Caco-2 (cell line): ENCODE data around the gene OR10G4. TPM values are rescaled to one million over a fixed set of nuclear protein-coding genes. Genes with fewer than 3 reads are reported as not detected.

Source experiments
- BruUV-seq: library from RNA; stranded (reverse); fragments of 400-500 nt; replicated peaks from 2 replicates; lab custom pipeline; 2021; lab: Mats Ljungman, UMichigan
- CTCF ChIA-PET: fragments of 300-600 bp; sonication (Branson Sonifier 250); formaldehyde crosslinking; loops from one replicate; lab custom pipeline; 2022; ENCODE audit warnings: antibody characterized with exemption; lab: Charles Lee
- POLR2A ChIA-PET: fragments of 300-600 bp; sonication (Branson Sonifier 250); formaldehyde crosslinking; loops from one replicate; lab custom pipeline; 2022; ENCODE audit warnings: antibody characterized with exemption; lab: Charles Lee
- DNase-seq, 2 experiments: peaks; one replicate each; pipeline versions ENCODE4 v3.0.0 to v3.0.0-alpha.2; 2020 to 2022
- H3K27me3 ChIP-seq: replicated peaks from 2 replicates; pipeline ENCODE4 v1.6.0; 2011; ENCODE audit warnings: low read length; ENCODE audit not compliant: control insufficient read depth, insufficient read depth
- H3K36me3 ChIP-seq: 2 replicates; pipeline ENCODE4 v1.5.1; 2011; ENCODE audit warnings: low read length; ENCODE audit not compliant: control insufficient read depth, insufficient read depth
- H3K4me1 ChIP-seq: fragments of 250-450 bp; sonication (Bioruptor Pico); 2 replicates; pipeline ENCODE4 v1.5.1; 2020; ENCODE audit warnings: mild to moderate bottlenecking
- H3K4me3 ChIP-seq: 2 replicates; pipeline ENCODE4 v1.5.1; 2011; ENCODE audit warnings: low read depth, mild to moderate bottlenecking, control low read depth, low read length
- H3K9me3 ChIP-seq: fragments of 250-450 bp; sonication (Bioruptor Pico); 2 replicates; pipeline ENCODE4 v1.5.1; 2020; ENCODE audit warnings: mild to moderate bottlenecking, moderate library complexity
- H3K27ac Mint-ChIP-seq: one replicate; pipeline ENCODE4 v1.8.0; 2022; ENCODE audit warnings: mixed read lengths; ENCODE audit not compliant: unreplicated experiment
- H3K27me3 Mint-ChIP-seq: one replicate; pipeline ENCODE4 v1.8.0; 2022; ENCODE audit warnings: mixed read lengths; ENCODE audit not compliant: insufficient read depth, unreplicated experiment
- H3K36me3 Mint-ChIP-seq: one replicate; pipeline ENCODE4 v1.8.0; 2022; ENCODE audit warnings: mild to moderate bottlenecking, mixed read lengths; ENCODE audit not compliant: insufficient read depth, unreplicated experiment
- H3K4me1 Mint-ChIP-seq: one replicate; pipeline ENCODE4 v1.8.0; 2022; ENCODE audit warnings: low read depth, mixed read lengths; ENCODE audit not compliant: unreplicated experiment
- H3K4me3 Mint-ChIP-seq: one replicate; pipeline ENCODE4 v1.8.0; 2022; ENCODE audit warnings: mild to moderate bottlenecking, moderate library complexity, mixed read lengths; ENCODE audit not compliant: unreplicated experiment
- H3K9me3 Mint-ChIP-seq: one replicate; pipeline ENCODE4 v1.8.0; 2022; ENCODE audit warnings: mixed read lengths; ENCODE audit not compliant: unreplicated experiment
- intact Hi-C: fragments of 100-400 bp; cut with micrococcal nuclease; formaldehyde crosslinking; loops from one replicate; pipeline ENCODE4 v1.10.0; 2022; ENCODE audit not compliant: unreplicated experiment
- total RNA-seq: library from RNA; stranded (reverse); gene quantifications from 2 replicates; pipeline ENCODE4 v1.2.3, GENCODE V29; 2022
- TF ChIP-seq, protein P1 (sequence below), 2 experiments: fragments of 200-600 bp in 1 of 2; IDR thresholded peaks; 1 replicate in 1 of 2; 2 replicates in 1 of 2; pipeline versions ENCODE4 v1.5.1 to v1.8.0; 2011 to 2022; ENCODE audit warnings: antibody characterized with exemption in 1 of 2, control low read depth in 1 of 2, inconsistent platforms in 1 of 2, low read depth in 1 of 2, low read length in 1 of 2, mild to moderate bottlenecking in 1 of 2, moderate library complexity in 1 of 2; ENCODE audit not compliant: insufficient read depth in 1 of 2, severe bottlenecking in 1 of 2, unreplicated experiment in 1 of 2

OR10G4 gene
- total RNA-seq, 1 experiment from 2014 or later, result not detected

DNA sequence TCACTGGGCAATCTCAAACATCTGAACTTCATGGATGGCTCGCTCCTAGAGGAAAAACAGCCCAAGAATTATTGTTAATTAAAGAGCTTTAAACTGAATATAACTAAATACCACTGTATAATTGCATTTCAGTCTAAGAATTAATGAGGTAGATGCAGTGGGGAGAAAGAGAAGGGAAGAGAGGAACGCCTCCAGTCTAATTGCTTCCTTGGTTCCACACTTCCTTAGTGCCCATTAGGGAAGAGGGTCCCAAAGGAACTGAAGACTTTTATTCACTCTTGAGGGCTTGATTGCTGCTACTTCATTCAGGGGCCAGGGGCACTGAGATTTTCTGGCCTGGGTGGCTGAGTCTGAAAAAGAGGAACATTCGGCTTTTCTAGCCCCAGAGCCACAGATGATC, 40.2 kb downstream of the OR10G4 start:
- ChIA-PET POLR2A (no interaction called here), CTCF (no interaction called here)
- Mint-ChIP-seq H3K4me3 (no peak overlapping the region), H3K9me3 (no peaks in the 10 kb centered on the region), H3K36me3 (no peaks in the 10 kb centered on the region), H3K27me3 (peaks cover 19% of the 10 kb centered on the region), H3K4me1 (no peaks in the 10 kb centered on the region), H3K27ac (no peak overlapping the region)
- H3K4me3 ChIP-seq, result no peak overlapping the region
- H3K4me1 ChIP-seq, result no peaks in the 10 kb centered on the region
- intact Hi-C loops, result no loop called here
- no TSS peak for BruUV-seq
- H3K27me3 ChIP-seq, result no peaks in the 10 kb centered on the region
- H3K36me3 ChIP-seq, result no peaks in the 10 kb centered on the region
- no peak for DNase-seq
- H3K9me3 ChIP-seq, result no peaks in the 10 kb centered on the region; the same call in 1 of the 2 replicates
- TF ChIP-seq, protein P1, sequence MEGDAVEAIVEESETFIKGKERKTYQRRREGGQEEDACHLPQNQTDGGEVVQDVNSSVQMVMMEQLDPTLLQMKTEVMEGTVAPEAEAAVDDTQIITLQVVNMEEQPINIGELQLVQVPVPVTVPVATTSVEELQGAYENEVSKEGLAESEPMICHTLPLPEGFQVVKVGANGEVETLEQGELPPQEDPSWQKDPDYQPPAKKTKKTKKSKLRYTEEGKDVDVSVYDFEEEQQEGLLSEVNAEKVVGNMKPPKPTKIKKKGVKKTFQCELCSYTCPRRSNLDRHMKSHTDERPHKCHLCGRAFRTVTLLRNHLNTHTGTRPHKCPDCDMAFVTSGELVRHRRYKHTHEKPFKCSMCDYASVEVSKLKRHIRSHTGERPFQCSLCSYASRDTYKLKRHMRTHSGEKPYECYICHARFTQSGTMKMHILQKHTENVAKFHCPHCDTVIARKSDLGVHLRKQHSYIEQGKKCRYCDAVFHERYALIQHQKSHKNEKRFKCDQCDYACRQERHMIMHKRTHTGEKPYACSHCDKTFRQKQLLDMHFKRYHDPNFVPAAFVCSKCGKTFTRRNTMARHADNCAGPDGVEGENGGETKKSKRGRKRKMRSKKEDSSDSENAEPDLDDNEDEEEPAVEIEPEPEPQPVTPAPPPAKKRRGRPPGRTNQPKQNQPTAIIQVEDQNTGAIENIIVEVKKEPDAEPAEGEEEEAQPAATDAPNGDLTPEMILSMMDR (IDR thresholded peaks at IDR 0.05; ENCODE audit: insufficient read depth in 1 of 2, low read depth in 1 of 2, low read length in 1 of 2, severe bottlenecking in 1 of 2, unreplicated experiment in 1 of 2), result no peak

Other genes with a start within 250 kb of the OR10G4 start
- not detected in 2 replicates for gene OR6M1, start 206.6 kb upstream of the OR10G4 start, total RNA-seq
- not detected in 2 replicates for gene TMEM225, start 127.3 kb upstream of the OR10G4 start, total RNA-seq
- not detected in 2 replicates for gene OR8D4, start 110.8 kb upstream of the OR10G4 start, total RNA-seq
- gene OR4D5, start 73.4 kb upstream of the OR10G4 start, total RNA-seq, result not detected in 2 replicates
- not detected in 2 replicates for gene OR6T1, start 69.2 kb upstream of the OR10G4 start, total RNA-seq
- gene OR10S1, start 35.2 kb upstream of the OR10G4 start, total RNA-seq, result not detected in 2 replicates
- gene OR10G6, start 17.8 kb upstream of the OR10G4 start, total RNA-seq, result not detected in 2 replicates
- gene OR10G9, start 10.0 kb downstream of the OR10G4 start, total RNA-seq, result not detected in 2 replicates
- not detected in 2 replicates for gene OR10G8, start 13.8 kb downstream of the OR10G4 start, total RNA-seq
- gene OR10G7, start 28.3 kb downstream of the OR10G4 start, total RNA-seq, result not detected in 2 replicates
- gene VWA5A, start 102.5 kb downstream of the OR10G4 start, total RNA-seq, result 1.3 and 1.6 TPM in 2 replicates
- not detected in 2 replicates for gene OR10D3, start 170.3 kb downstream of the OR10G4 start, total RNA-seq
- gene OR8G1, start 228.1 kb downstream of the OR10G4 start, total RNA-seq, result not detected in 2 replicates
- not detected in 2 replicates for gene OR8G5, start 243.4 kb downstream of the OR10G4 start, total RNA-seq